IPS DF 4.7 (cell line): ENCODE data around the gene SGMS1.
"Not testable (repeated sequence)": the region's sequence is repeated elsewhere in the genome, so short reads cannot be mapped to it uniquely, and the experiment has no call there.

ENCODE experiments used
- DNase-seq: peaks from one replicate; pipeline ENCODE4 v3.0.0-alpha.2; 2013; ENCODE audit warnings: low spot score; ENCODE audit errors: extremely low read depth

The SGMS1 gene

GRCh38 chr10:50558371-50558770, 65.4 kb downstream of the SGMS1 start:
- DNase-seq = no peak

GRCh38 chr10:50557130-50557682, 66.5 kb downstream of the SGMS1 start:
- no peak for DNase-seq

GRCh38 chr10:50556237-50557120, 67.3 kb downstream of the SGMS1 start:
- no peak for DNase-seq

- DNase-seq = no peak
Measured at GRCh38 chr10:50554995-50555568, 68.7 kb downstream of the SGMS1 start.

GRCh38 chr10:50554376-50554994, 69.3 kb downstream of the SGMS1 start:
- DNase-seq = no peak

GRCh38 chr10:50552771-50553535, 70.8 kb downstream of the SGMS1 start:
- DNase-seq = no peak

GRCh38 chr10:50552308-50552707, 71.4 kb downstream of the SGMS1 start:
- DNase-seq = no peak

- no peak for DNase-seq
Measured at GRCh38 chr10:50551894-50552293, 71.9 kb downstream of the SGMS1 start.

- DNase-seq = no peak
Measured at GRCh38 chr10:50550291-50550839, 73.4 kb downstream of the SGMS1 start.

GRCh38 chr10:50549186-50549585, 74.6 kb downstream of the SGMS1 start:
- not testable (repeated sequence) for DNase-seq

GRCh38 chr10:50548481-50548880, 75.3 kb downstream of the SGMS1 start:
- not testable (repeated sequence) for DNase-seq

GRCh38 chr10:50546287-50546686, 77.5 kb downstream of the SGMS1 start:
- not testable (repeated sequence) for DNase-seq

- DNase-seq = no peak
Measured at GRCh38 chr10:50545846-50546245, 77.9 kb downstream of the SGMS1 start.

- DNase-seq = no peak
Measured at GRCh38 chr10:50544857-50545429, 78.8 kb downstream of the SGMS1 start.

- no peak for DNase-seq
Measured at GRCh38 chr10:50544095-50544856, 79.5 kb downstream of the SGMS1 start.

- DNase-seq = no peak
Measured at GRCh38 chr10:50542871-50543270, 80.9 kb downstream of the SGMS1 start.

- no peak for DNase-seq
Measured at GRCh38 chr10:50541921-50542320, 81.8 kb downstream of the SGMS1 start.

GRCh38 chr10:50541317-50541716, 82.4 kb downstream of the SGMS1 start:
- DNase-seq = no peak

- no peak for DNase-seq
Measured at GRCh38 chr10:50540826-50541122, 83.0 kb downstream of the SGMS1 start.
